H1 (cell line): Measurements from ENCODE around the gene DNAJC11. TPM values are rescaled to one million over a fixed set of nuclear protein-coding genes. Genes with fewer than 3 reads are reported as not detected.
"Not testable (repeated sequence)": the region's sequence is repeated elsewhere in the genome, so short reads cannot be mapped to it uniquely, and the experiment has no call there.

Experiments
- CTCF ChIA-PET: fragments of 300-600 bp; sonication (Branson Sonifier 250); formaldehyde crosslinking; loops from one replicate; lab custom pipeline; 2021; ENCODE audit not compliant: partially characterized antibody; lab: Charles Lee
- POLR2A ChIA-PET: fragments of 300-600 bp; sonication (Branson Sonifier 250); formaldehyde crosslinking; loops from one replicate; lab custom pipeline; 2021; ENCODE audit warnings: inconsistent platforms; ENCODE audit not compliant: partially characterized antibody; lab: Charles Lee
- DNase-seq, 2 experiments: peaks; one replicate each; pipeline versions ENCODE4 v3.0.0 to v3.0.0-alpha.2; 2010 to 2022; ENCODE audit warnings: low spot score in 2 of 2, low read depth in 1 of 2, mixed read lengths in 1 of 2
- FAIRE-seq: peaks from 2 replicates; lab custom pipeline; 2011; peaks lifted over from hg19 to GRCh38; lab: Jason Lieb, UNC
- H2AFZ ChIP-seq: 2 replicates; pipeline ENCODE4 v1.8.1; 2012; ENCODE audit warnings: low read length, inconsistent platforms
- H2AK5ac ChIP-seq: 2 replicates; pipeline ENCODE4 v1.6.1; 2013; ENCODE audit warnings: low read depth, low read length
- H2BK120ac ChIP-seq: replicated peaks from 2 replicates; pipeline ENCODE3; 2013; ENCODE audit warnings: low read depth, low read length, inconsistent platforms
- H2BK12ac ChIP-seq: 2 replicates; pipeline ENCODE4 v1.6.1; 2013; ENCODE audit warnings: low read depth, low read length
- H2BK15ac ChIP-seq: 2 replicates; pipeline ENCODE4 v1.6.1; 2013; ENCODE audit warnings: low read length
- H2BK20ac ChIP-seq: 2 replicates; pipeline ENCODE4 v1.6.1; 2013; ENCODE audit warnings: low read length
- H2BK5ac ChIP-seq: 2 replicates; pipeline ENCODE4 v1.6.1; 2013; ENCODE audit warnings: low read depth, low read length
- H3K14ac ChIP-seq: 2 replicates; pipeline ENCODE4 v1.6.1; 2013; ENCODE audit warnings: inconsistent platforms; ENCODE audit not compliant: insufficient read length
- H3K18ac ChIP-seq: 2 replicates; pipeline ENCODE4 v1.6.1; 2013; ENCODE audit warnings: low read length; ENCODE audit errors: extremely low read depth
- H3K23ac ChIP-seq: 2 replicates; pipeline ENCODE4 v1.6.1; 2013; ENCODE audit warnings: inconsistent platforms; ENCODE audit not compliant: insufficient read length
- H3K23me2 ChIP-seq: 2 replicates; pipeline ENCODE4 v1.6.1; 2013; ENCODE audit warnings: low read depth, low read length
- H3K27ac ChIP-seq: 2 replicates; pipeline ENCODE4 v1.6.1; 2011; ENCODE audit warnings: low read depth, low read length, inconsistent platforms
- H3K27me3 ChIP-seq, 4 experiments: replicated peaks in 1 of 4; 1 replicate in 1 of 4; 2 replicates in 3 of 4; pipeline versions ENCODE4 v1.6.1 to v1.8.1; 2011 to 2013; ENCODE audit warnings: low read length in 3 of 4, mild to moderate bottlenecking in 3 of 4, inconsistent platforms in 2 of 4, mixed read lengths in 2 of 4, moderate library complexity in 1 of 4; ENCODE audit not compliant: control insufficient read depth in 3 of 4, insufficient read depth in 3 of 4; ENCODE audit errors: extremely low read depth in 1 of 4
- H3K36me3 ChIP-seq, 4 experiments: 2 replicates each; pipeline versions ENCODE4 v1.6.1 to v1.8.1; 2011 to 2013; ENCODE audit warnings: mild to moderate bottlenecking in 4 of 4, low read length in 3 of 4, moderate library complexity in 2 of 4, control low read depth in 1 of 4, inconsistent platforms in 1 of 4; ENCODE audit not compliant: insufficient read depth in 4 of 4, control insufficient read depth in 2 of 4
- H3K4ac ChIP-seq: replicated peaks from 2 replicates; pipeline ENCODE3; 2013; ENCODE audit warnings: low read length, low read depth, mixed read lengths, inconsistent platforms; ENCODE audit not compliant: insufficient read length
- H3K4me1 ChIP-seq, 4 experiments: replicated peaks in 1 of 4; 1 replicate in 1 of 4; 2 replicates in 3 of 4; pipeline versions ENCODE4 v1.6.1 to v1.8.1; 2011 to 2013; ENCODE audit warnings: low read length in 3 of 4, inconsistent platforms in 2 of 4, mixed read lengths in 1 of 4; ENCODE audit not compliant: insufficient read depth in 4 of 4, control insufficient read depth in 3 of 4
- H3K4me2 ChIP-seq, 2 experiments: 2 replicates each; pipeline versions ENCODE4 v1.6.1 to v1.8.1; 2011 to 2013; ENCODE audit warnings: low read depth in 2 of 2, low read length in 2 of 2, control low read depth in 1 of 2, inconsistent platforms in 1 of 2, mild to moderate bottlenecking in 1 of 2; ENCODE audit not compliant: insufficient read depth in 1 of 2
- H3K4me3 ChIP-seq, 4 experiments: fragments of 200-600, 300-600 bp in 1 of 4; sonication (generic), shearing (Covaris generic), sonication (Bioruptor Twin) in 1 of 4; 2 replicates each; pipeline versions ENCODE4 v1.5.1 to v1.8.1; 2011 to 2016; ENCODE audit warnings: low read length in 4 of 4, low read depth in 3 of 4, control low read depth in 2 of 4, inconsistent platforms in 2 of 4, mild to moderate bottlenecking in 2 of 4, mixed read lengths in 1 of 4, moderate library complexity in 1 of 4; ENCODE audit not compliant: insufficient read depth in 2 of 4; ENCODE audit errors: extremely low read depth in 1 of 4
- H3K56ac ChIP-seq: replicated peaks from 2 replicates; pipeline ENCODE3; 2013; ENCODE audit warnings: low read depth, mild to moderate bottlenecking, mixed read lengths, low read length, inconsistent platforms; ENCODE audit not compliant: insufficient read length
- H3K79me1 ChIP-seq: 2 replicates; pipeline ENCODE4 v1.6.1; 2013; ENCODE audit warnings: low read depth, low read length, control low read depth
- H3K79me2 ChIP-seq, 2 experiments: 2 replicates each; pipeline versions ENCODE4 v1.6.1 to v1.8.1; 2012 to 2013; ENCODE audit warnings: low read length in 2 of 2, mild to moderate bottlenecking in 2 of 2, inconsistent platforms in 1 of 2; ENCODE audit not compliant: insufficient read depth in 2 of 2, control insufficient read depth in 1 of 2
- H3K9ac ChIP-seq, 4 experiments: replicated peaks in 1 of 4; 1 replicate in 1 of 4; 2 replicates in 3 of 4; pipeline versions ENCODE4 v1.6.1 to v1.8.1; 2011 to 2013; ENCODE audit warnings: low read depth in 3 of 4, low read length in 3 of 4, control low read depth in 2 of 4, mild to moderate bottlenecking in 2 of 4, moderate library complexity in 2 of 4, inconsistent platforms in 1 of 4; ENCODE audit errors: extremely low read depth in 1 of 4
- H3K9me3 ChIP-seq, 2 experiments: 2 replicates each; pipeline versions ENCODE4 v1.6.1 to v1.8.1; 2012 to 2013; ENCODE audit warnings: mild to moderate bottlenecking in 2 of 2, moderate library complexity in 2 of 2, control low read depth in 1 of 2, inconsistent platforms in 1 of 2, low read depth in 1 of 2, low read length in 1 of 2, mixed read lengths in 1 of 2; ENCODE audit not compliant: insufficient read depth in 2 of 2
- H4K20me1 ChIP-seq, 2 experiments: replicated peaks in 1 of 2; 2 replicates each; pipeline versions ENCODE3 to v1.8.1; 2011 to 2013; ENCODE audit warnings: inconsistent platforms in 2 of 2, low read length in 2 of 2, mild to moderate bottlenecking in 1 of 2; ENCODE audit not compliant: insufficient read depth in 2 of 2, control insufficient read depth in 1 of 2
- H4K5ac ChIP-seq: 2 replicates; pipeline ENCODE4 v1.6.1; 2013; ENCODE audit warnings: low read length, low read depth, mixed read lengths, inconsistent platforms; ENCODE audit not compliant: insufficient read length
- H4K8ac ChIP-seq: 2 replicates; pipeline ENCODE4 v1.8.0; 2013; ENCODE audit warnings: mild to moderate bottlenecking, moderate library complexity, low read length, inconsistent platforms; ENCODE audit not compliant: insufficient read depth; ENCODE audit errors: extremely low read depth
- H4K91ac ChIP-seq: replicated peaks from 2 replicates; pipeline ENCODE3; 2013; ENCODE audit warnings: low read length, mixed read lengths, inconsistent platforms; ENCODE audit not compliant: insufficient read length
- WGBS, 2 experiments: shearing (Covaris generic) in 1 of 2; methylation state at CpG; one replicate each; pipeline versions ENCODE4 v1.1.6 to v1.1.7; 2013 to 2015; ENCODE audit warnings: low lambda C conversion rate in 2 of 2, mixed read lengths in 2 of 2, inconsistent platforms in 1 of 2, low coverage in 1 of 2, missing lambda C conversion rate in 1 of 2; ENCODE audit not compliant: insufficient replicate concordance in 2 of 2, insufficient coverage in 1 of 2, insufficient read length in 1 of 2; ENCODE audit errors: extremely low coverage in 1 of 2, missing lambda C conversion rate in 1 of 2; 5-methylcytosine and 5-hydroxymethylcytosine counted together
- polyA plus RNA-seq, 7 experiments: library from polyadenylated mRNA; depleted of rRNA in 3 of 7; stranded (reverse) in 5 of 7; unstranded in 2 of 7; fragments of >200 nt in 5 of 7; fragments of 200-250 nt in 2 of 7; gene quantifications; 1 replicate in 5 of 7; 2 replicates in 1 of 7; 4 replicates in 1 of 7; pipeline versions ENCODE4 v1.2.1 to v1.2.3, GENCODE V29; 2011 to 2013; ENCODE audit warnings: missing spikeins in 2 of 7, mixed read lengths in 2 of 7
- total RNA-seq: library from RNA; stranded (reverse); fragmentation: NEBNext Ultra II Directional; extraction: Animal tissue kit (Norgen Biotek cat#: 25700); gene quantifications from 2 replicates; pipeline ENCODE4 v1.2.1, GENCODE V29; 2021

Gene DNAJC11
- total and polyA plus RNA-seq, 2 of the 8 experiments (the other 6 are each of a cell fraction or from before 2014, with no cell fraction given): 43.9 to 90.9 TPM

GRCh38 chr1:6636778-6637177, 64.8 kb downstream of the DNAJC11 start:
- H3K18ac ChIP-seq, H3K56ac ChIP-seq, DNase-seq, H4K91ac ChIP-seq, H3K9ac ChIP-seq, H3K14ac ChIP-seq, H3K23ac ChIP-seq, H4K5ac ChIP-seq, H2BK5ac ChIP-seq, H3K4me3 ChIP-seq, H4K20me1 ChIP-seq, H2AK5ac ChIP-seq, H3K4me2 ChIP-seq, H3K4me1 ChIP-seq, H3K79me2 ChIP-seq, H2BK120ac ChIP-seq, H3K27me3 ChIP-seq, H3K27ac ChIP-seq, H2AFZ ChIP-seq, FAIRE-seq, H2BK20ac ChIP-seq, H3K23me2 ChIP-seq, H4K8ac ChIP-seq, H3K9me3 ChIP-seq, H3K79me1 ChIP-seq, H2BK15ac ChIP-seq, H3K4ac ChIP-seq, H2BK12ac ChIP-seq: not testable (repeated sequence)
- WGBS, 2 experiments: 92% methylated on average over 6 of the region's 6 CpGs; no CpG with 5 or more reads in 1 of the 2 experiments
- peaks cover 31 to 70% (median 55%) of the 10 kb centered on the region in 4 experiments for H3K36me3 ChIP-seq
- ChIA-PET POLR2A (interaction anchor here (0.8 kb wide), 1 partner anchor 35 kb away, joined by 4 read pairs; no protein-coding TSS in a partner anchor), CTCF (interaction anchor here (0.6 to 3.1 kb wide), 10 partner anchors 8 to 166 kb away, joined by 3 to 28 read pairs (median 4); no protein-coding TSS in a partner anchor)
